NCI-H1105 treated with DMSO at 0.1 percent for 48 hours (cell line): Measurements from ENCODE around the gene TRAFD1.

Source experiments
- DNase-seq: peaks from one replicate; lab custom pipeline; 2025; lab: John Stamatoyannopoulos, UW

Gene TRAFD1

DNA sequence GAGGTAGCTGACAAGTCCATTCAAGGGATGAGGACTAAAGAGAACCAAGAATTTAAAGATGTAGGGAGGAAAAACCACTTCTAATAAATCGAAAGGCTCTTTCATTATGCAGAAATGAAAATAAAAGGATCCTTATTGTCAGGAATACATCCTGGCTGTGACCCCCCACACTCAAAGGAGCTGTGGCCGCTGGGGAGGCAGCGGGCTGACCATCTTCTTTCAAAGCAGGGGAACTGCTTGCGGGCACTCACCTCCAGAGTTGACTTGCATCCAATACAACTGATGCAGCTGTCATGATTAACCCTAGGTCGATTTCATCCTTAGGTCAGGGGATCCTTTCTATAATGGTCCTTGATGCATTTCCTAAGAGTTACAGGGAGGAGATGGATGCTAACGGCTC is 35.3 kb downstream of the TRAFD1 start:
- DNase-seq: no peak

DNA sequence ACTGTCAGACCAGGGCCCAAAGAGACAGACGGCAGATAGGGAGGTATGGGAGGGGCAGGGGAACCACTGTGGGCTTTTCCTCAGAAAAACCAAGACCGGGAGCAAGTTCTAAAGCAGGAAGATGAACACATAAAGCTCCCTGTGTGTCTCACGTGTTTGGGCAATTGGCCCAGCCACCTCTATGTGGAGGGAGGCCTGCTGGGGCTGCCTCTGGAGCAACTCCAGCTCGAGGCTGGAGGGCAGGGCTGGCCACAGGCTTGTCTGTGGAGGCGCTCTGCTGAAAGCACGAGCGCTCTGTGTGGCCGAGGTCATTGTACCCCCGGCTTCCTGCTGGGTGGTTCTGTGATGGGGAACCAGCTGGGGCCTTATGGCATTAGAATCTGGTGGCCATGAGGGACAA is 36.4 kb downstream of the TRAFD1 start:
- no peak for DNase-seq

DNA sequence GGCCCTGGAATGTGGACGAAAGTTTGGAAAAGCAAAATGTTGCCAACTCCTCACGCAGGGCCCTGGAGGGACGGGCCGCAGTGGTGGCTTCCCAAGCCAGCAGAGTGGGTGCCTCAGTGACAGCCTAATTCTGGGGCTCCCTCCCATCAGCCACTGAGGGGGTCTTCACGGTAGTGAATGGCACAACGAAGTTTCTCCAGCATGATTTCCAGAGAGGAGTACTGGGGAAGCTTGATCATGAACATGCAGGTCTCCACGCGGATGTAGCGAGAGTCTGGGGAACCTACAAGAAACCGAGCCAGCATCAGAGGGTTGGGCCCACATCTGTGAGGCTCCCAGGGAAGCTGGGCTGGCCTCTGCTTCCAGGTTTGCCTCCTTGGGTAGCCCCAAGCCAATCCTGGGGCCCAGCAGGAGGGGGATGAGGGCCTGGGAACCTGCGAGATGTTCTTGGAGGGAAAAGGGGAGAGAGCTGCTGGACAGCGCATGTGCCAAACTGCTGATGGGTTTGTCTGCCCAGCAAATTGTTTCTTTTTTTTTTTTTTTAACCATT is 37.0 kb downstream of the TRAFD1 start:
- no peak for DNase-seq

DNA sequence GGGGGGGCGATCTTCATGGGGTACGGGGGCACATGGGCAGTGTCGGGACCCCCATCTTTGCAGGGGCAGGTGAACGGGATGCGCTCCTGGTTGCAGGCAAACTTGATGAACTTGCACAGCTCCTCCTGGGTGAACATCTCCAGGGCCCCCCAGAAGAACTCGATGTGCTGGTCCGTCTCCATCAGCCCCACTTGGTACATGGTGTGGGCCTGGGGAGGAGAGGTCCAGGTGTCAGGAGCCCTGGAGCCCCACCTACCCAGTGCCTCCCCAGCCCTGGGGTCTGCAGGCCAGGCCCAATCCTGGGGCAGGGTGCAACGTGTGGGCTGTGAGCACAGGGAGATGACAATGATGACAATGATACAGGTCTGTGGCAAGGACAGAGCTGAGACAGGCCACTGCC is 37.7 kb downstream of the TRAFD1 start:
- DNase-seq: no peak

DNA sequence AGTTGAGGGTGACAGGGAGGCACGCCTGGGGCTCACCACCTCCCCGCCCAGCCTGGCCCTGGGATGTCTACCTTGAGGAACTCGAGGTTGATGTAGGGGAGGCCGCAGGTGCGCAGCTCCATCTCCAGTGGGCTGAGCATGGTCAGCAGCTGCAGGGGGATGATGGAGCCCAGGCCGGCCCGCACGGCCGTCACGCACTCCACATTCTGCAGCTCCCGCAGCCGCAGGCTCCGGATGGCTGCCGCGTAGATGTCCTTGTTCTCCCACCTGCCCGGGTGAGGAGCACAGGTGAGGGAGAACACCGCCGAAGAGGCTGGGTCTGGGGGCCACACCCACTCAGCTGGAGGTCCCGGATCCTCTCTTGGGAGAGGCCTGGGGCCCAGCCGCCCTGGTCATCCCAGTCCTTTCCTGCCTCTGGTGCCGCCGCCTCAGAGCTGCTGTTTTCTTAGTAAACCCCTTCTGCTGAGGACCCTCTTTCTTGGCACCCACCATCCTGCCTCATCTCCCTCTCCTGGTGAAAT is 38.2 kb downstream of the TRAFD1 start:
- DNase-seq: no peak

DNA sequence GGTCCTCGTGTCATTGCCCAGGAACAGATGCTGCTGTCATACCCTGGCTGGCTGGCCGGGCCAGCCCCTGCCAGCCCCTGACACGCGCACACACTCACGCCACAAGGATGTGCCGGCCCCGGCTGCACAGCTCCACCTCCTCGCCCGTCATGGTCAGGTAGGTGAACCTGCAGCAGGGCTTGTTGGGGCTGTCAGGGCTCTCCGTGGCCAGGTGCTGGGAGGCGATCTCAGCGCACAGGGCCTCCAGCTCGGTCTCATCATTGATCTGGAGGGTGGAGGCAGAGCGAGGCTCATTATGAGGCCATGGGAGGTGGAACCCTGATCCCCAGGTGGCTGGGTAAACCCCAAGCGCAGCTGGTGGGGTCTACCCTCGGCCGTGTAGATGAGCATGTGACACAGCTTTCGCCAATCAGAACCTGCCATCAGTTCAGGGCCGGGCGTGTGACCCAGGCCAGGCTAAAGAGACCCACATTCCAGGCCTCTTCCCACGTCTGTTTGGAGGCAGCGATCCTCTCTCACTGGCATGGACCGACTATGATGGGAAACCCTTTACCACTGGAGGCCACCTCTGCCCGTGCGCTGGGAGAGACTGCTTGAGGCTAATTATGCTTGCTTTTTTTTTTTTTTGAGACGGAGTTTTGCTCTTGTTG is 38.8 kb downstream of the TRAFD1 start:
- no peak for DNase-seq

DNA sequence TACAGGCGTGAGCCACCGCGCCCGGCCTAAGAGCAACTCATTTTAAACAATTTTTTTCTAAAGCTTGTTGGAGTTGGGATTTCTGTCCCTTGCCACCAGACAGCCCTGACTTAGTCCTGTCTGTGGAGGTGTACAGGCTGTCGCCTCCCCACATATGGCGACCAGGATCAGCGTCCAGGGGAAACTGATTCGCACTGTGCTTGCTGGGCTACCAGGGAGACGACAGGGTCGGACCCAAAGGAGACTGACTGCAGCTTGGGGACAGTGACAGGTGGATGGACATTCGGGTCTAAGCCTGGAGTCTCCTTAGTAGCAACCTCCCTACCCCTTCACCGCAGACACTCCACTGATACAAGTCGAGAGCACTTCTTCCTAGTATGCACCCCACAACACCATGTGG is 40.3 kb downstream of the TRAFD1 start:
- no peak for DNase-seq

DNA sequence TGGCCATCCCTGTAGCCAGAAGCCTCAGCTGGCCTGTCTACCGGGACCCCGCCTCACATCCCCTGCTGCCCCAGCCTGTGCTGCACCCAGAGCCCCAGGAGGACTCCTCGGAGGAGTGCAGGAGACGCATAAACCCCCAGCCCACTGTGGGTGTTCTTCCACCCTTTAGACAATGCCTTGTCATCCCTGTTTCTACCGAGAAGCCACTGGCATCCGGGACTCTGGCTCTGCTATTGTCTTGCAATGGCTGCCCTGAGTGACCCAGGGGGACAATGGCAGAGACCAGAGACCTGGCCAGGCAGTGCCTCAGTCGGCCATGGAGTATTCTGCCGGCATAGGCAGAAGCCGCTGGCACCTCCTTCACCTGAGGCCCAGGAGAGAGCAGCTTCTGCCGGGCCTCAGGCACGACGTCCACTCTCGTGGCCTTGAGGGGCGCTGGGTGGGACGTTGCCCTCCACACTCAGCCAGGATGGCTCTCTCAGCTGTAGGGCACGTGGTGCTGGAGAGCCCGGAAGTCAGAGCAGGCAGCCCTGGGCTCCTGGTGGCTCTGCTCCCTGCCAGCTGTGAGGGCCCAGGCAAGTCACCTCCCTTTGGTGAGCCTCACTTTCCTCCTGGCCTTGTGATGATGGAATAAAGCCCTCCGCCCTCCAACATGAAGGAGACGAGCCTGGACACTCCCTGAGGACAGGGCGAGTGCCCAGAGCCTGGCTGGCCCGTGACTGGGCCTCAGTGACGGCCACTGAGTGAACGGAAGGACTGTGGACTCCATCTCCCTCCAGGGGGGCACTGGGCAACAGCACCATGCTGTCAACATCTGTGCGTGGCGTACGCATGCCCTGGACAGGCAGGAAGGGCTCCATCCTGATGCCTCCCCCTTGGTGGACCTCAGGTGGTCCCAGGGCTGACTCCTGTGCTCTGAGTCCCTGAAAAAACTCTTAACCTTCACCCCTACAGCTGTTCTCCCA is 41.0 kb downstream of the TRAFD1 start:
- no peak for DNase-seq

DNA sequence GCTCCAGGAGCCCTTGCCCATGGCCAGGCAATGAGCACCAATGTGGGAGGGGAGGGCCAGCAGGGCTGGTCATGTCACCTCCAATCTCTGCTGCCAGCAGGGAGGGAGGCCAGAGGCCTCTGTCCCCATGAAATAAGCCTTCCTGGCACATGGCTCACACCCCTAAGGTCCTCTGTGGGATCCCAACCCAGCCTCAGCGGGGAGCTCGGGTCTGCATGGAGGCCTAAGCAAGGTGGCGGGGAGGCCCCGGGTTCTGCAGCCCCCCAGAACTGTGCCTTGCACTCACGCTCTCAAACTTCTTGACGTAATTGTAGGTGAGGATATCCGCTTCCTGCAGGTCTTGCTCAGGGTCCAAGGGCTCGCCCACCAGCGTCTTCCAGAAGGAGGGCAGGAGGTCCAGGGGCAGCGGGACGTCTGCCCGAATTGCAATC is 41.7 kb downstream of the TRAFD1 start:
- DNase-seq: no peak

DNA sequence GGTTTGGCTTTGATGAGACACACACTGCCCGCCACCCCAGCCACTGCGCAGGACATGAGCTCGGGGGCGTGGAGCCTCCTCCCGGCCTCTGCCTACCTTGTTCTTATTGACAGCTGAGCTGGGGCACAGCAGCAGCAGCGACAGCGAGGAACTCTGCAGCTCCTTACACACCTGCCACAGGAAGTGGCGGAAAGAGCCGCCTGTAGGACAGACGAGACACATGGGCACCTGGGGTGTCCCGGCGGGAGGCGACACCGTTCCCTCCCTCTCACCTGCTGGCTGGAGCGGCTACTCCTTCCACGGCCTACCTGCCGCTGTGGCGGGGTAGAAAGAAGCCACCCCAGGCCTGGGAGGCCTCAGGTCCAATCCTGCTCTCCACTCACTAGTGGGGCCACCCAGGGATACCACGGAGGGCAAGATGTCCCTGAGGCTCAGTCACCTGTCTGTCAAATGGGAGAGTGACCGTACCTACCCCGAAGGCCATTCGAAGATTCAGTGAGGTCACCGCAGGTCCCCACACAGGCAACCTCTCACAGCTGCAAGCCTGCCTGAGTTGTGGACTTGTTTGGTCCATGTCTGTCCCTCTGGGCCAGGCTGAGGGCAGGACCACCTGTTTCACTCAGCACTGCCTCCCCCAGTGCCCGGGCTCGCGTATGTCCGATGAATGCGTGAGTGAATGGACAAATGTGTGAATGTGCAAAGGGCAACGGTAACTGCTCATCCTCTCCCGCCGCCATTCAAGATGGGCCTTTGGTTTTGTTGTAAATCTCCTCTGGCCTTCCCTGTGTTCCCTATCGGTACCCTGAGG is 42.6 kb downstream of the TRAFD1 start:
- no peak for DNase-seq

DNA sequence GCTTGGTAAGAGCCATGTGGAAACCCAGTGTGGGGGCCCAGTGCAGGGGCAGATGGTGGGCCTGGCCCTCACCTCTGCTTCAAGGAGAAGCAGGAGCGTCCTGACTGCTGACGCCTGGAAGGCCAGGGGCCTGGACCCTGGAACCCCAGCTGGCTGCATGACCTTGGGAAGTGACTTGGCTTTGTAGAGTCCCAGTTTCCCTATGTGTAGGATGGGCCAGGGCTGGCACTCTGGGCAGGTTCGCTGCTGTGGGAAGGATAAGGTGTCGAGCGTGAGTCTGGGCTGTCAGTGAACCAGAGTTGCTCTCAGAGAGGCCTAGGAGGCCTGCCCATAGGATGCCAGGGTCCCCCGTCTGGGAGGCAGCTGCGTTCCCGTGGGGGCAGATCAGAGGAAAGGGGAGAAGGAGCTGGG is 43.2 kb downstream of the TRAFD1 start:
- no peak for DNase-seq

DNA sequence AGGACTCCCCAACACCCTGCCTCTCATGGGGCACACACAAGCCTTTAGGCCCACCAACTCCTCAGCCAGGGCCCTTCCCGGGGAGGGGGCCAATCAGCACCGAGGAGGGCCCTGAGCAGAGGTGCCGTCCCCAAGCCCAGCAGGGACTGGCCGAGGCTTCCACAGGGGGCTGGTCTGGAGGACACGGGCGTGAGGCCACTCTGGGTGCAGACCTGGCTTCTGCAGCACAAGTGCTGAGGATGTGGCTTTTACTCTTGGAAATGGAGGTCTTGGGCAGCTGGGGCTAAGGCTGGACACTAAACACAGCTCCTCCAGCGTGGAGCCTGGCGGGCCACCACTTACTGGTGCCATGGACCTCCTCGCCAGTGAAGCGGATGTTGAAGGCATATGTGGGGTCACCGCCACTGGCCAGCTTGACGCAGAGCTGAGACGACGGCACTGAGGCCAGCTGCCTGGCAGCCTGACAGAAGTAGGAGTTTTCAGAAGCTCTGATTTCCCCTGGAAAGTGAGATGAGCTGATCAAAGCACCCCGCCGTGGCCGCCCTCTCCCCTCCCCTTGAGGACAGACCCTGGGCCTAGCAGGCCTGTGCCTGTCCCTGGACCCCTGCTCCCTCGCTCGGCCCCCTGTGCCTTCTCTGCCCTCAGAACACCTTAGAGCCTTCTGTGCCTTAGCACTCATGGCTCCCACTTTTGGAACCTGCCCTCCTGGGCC is 44.0 kb downstream of the TRAFD1 start:
- no peak for DNase-seq

DNA sequence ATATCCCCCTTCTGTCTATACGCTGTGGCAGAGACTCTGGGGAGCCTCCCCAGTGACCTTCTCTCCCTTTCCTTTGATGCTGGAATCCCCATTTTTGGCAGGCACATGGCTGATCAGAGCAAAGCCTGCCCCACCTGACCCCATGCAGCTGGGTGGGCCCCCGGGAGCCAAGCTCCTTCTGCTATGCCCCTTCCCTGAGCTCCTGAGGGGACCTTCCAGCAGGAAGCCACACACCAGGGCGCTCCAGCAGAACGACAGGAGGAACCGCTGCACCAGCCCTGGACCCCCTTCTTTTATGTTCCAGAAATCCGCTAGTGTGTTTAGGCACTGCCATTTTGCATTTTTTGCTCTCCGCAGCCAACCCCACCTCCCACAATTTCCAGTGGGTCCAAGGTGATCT is 44.6 kb downstream of the TRAFD1 start:
- no peak for DNase-seq

DNA sequence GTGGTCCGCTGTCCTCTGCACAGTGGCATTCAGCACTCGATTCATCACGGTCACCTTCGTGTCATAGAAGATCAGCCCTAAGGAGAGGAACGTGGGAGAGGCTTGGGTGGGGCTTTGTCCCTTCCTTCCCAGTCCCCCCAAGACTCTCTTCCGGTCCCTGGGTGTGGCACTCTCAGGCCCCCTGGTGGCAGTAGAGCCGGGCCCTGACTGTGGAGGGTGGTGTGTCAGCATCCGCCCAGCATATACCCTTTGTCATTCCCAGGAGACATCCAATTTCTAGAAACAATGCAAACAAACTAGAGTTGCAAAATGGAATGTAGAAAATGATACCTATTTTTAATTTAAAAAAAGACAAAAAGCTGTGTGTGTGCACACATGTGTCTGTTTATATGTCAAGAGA is 45.0 kb downstream of the TRAFD1 start:
- DNase-seq: no peak

DNA sequence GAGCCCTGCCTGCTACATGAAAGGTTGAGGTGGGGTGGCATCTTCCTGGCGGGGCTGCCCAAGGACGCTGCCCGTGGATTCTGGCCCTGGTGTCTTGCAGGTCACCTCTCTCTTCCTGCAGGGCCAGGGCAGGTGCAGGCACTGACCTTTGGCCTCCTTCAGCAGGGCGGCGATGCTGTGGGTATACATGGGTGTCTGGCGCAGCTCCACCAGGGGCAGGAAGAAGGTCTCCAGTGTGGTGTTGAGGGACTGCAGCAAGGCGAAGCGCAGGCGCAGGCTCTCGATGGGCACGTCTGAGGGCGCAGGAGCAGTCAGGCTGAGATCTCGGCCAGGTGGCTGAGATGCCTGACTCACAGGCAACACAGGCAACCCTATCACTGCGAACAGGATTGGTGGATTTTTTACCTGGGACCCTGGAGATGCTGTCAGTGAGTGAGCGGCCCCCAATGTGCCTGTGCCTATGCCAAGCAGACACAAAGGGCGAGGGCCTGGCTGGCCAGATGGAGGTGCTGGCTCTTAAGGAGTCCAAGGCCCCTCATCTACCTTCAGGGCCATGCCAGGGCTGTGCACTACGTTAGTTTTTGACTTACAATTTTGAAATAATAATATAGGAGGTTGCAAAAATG is 45.7 kb downstream of the TRAFD1 start:
- DNase-seq: no peak

DNA sequence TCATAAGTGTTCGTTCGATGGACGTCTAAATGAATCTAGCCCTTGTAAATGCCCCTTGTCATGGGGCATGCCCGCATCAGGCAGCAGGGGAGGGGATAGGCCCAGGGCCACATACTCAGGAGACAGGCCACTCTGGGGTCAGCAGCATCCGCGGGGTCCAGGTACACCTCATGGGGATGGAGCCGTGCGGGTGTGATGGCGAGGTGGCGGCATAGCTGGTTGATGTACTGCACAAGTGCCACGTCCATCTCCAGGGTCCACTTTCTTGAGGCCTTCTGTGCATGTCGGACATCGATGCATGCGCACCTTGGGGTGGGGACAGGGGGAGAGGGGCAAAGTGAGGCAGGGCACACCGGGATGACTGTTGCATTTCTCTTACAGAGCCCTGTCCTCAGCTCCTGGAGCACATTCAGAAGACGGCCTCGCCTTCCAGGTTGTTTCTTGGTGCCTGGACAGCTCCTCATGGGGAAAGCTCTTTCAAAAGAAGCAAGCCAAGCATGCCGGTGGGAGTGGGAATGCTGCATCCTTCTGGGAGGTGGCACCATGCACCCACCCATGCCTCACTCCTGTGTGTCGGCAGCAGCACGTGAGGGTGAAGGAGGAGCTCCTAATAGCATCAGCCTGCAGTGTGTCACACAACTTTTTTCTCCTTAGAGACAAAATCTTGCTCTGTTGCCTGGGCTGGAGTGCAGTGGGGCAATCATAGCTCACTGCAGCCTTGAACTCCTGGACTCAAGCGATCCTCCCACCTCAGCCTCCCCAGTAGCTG is 47.4 kb downstream of the TRAFD1 start:
- no peak for DNase-seq

DNA sequence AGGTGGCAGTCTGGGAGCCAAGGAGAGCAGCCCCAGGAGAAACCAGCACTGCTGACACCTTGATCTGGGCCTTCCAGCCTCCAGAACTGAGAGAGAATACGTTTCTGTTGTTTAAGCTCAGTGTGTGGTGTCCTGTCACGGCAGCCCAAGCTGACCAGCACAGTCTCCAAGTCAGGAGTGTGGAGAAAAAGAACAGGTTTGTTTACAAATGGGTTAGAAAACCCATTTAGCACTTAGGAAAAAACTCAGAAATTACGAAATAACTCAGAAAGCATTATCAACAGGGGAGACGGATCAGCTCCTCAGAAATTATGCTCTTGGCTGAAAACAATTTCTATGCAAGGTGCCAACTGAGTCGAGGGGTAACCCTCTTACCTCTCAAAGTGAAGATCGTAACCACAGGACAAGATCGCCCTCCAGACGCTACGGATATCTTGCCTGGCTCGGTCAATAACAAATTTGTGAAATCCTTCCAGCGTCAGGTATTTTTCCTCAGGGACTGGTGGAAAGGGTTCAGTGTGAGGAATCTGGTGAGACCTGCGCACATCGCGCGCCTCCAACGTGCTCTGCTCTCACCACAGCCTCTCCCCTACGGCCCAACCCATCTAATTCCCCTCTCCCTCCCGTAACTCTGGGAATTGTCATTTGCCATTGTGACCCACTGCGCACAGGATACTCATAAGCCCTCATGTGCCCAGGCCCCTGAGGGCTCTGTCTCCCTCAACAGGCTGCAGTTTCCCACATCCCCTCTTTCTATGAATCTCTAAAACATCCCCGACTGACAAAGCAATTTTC is 50.2 kb downstream of the TRAFD1 start:
- DNase-seq: no peak

DNA sequence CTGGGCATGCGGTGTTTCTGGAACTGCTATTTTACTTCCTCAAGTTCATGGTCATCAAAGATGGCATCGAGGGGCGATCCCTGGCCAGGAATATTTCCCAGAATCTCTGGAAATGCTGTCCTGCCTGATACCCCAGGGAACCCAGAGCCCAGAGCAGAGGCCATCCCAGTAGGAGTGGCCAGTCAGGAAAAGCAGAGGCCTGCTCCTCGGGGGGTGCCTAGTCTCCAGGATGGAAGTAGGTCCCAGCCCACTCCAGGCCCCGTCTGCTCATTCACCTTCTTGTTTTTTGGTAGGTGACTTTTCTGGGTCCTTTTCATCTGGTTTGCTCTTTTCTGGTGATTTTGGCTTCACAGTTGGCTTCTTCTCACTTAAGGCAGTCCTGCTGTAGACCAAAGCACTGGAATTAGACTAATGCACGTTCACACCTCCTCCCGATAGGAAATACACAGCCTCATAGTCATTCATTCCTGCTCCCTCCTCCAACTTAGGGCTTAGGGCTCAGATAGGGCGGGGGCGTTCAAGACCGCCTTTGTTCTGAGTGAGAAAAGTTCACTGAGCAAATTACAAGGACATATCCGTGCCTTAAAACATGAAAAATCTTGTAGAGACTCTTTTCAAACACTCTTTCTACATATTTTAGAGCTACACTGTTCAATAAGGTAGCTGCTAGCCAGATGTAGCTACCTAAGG is 51.1 kb downstream of the TRAFD1 start:
- DNase-seq: no peak

DNA sequence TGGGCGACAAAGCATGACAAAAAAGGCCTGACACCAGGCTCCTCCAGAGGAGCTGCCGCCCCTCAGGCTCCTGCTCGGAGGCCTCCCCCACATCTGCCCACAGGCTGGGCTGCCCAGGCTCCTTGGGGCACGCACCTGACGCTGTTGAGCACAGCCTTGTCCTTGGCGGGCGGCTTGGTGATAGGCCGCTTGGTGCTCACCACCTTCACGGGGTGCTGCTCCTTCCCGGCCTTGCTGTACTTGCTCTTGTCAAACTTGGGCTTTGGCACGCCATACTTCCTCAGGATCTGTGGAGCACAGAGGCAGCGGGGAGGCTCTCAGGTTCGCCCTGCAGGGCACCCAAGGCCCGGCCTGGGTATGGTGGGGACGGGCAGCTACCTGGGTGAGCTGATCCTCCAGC is 53.4 kb downstream of the TRAFD1 start:
- DNase-seq: no peak
